Loucy (cell line): ENCODE results near the gene BLOC1S3.

Experiments used
- H2AFZ ChIP-seq: fragments of 200-600 bp; sonication (generic); 2 replicates; pipeline ENCODE4 v1.6.0; 2016; ENCODE audit warnings: antibody characterized with exemption, mild to moderate bottlenecking, low read length, moderate library complexity
- H3F3A ChIP-seq: fragments of 200-600 bp; 2 replicates; pipeline ENCODE4 v1.6.0; 2016; ENCODE audit warnings: antibody characterized with exemption, low read depth, mild to moderate bottlenecking
- H3K27me3 ChIP-seq: fragments of 200-600 bp; sonication (generic); 2 replicates; pipeline ENCODE4 v1.6.1; 2014; ENCODE audit warnings: low read length, mild to moderate bottlenecking; ENCODE audit not compliant: insufficient read depth, poor library complexity, severe bottlenecking
- H3K36me3 ChIP-seq: fragments of 200-600 bp; sonication (generic); 2 replicates; pipeline ENCODE4 v1.6.1; 2016; ENCODE audit warnings: low read length; ENCODE audit not compliant: insufficient read depth
- H3K4me1 ChIP-seq: fragments of 200-600 bp; sonication (generic); 2 replicates; pipeline ENCODE4 v1.5.1; 2014; ENCODE audit warnings: low read length, mild to moderate bottlenecking; ENCODE audit not compliant: insufficient read depth, poor library complexity, severe bottlenecking
- H3K4me2 ChIP-seq: fragments of 200-600 bp; sonication (generic); 2 replicates; pipeline ENCODE4 v1.6.0; 2014; ENCODE audit warnings: antibody characterized with exemption, low read length, low read depth, mild to moderate bottlenecking; ENCODE audit not compliant: poor library complexity, severe bottlenecking
- H3K4me3 ChIP-seq: fragments of 200-600 bp; sonication (generic); 2 replicates; pipeline ENCODE4 v1.5.1; 2014; ENCODE audit warnings: low read length, mild to moderate bottlenecking, mixed read lengths; ENCODE audit not compliant: poor library complexity, severe bottlenecking
- H3K79me2 ChIP-seq: fragments of 200-600 bp; sonication (generic); 2 replicates; pipeline ENCODE4 v1.6.1; 2014; ENCODE audit warnings: low read length; ENCODE audit not compliant: insufficient read depth
- H3K9ac ChIP-seq: fragments of 200-600 bp; sonication (generic); 2 replicates; pipeline ENCODE4 v1.6.0; 2014; ENCODE audit warnings: mild to moderate bottlenecking, low read depth, low read length, moderate library complexity; ENCODE audit not compliant: poor library complexity, severe bottlenecking
- H3K9me2 ChIP-seq: fragments of 200-600 bp; sonication (generic); replicated peaks from 2 replicates; pipeline ENCODE4 v1.6.1; 2016; ENCODE audit warnings: low read depth, low read length, mixed read lengths
- H3K9me3 ChIP-seq: fragments of 200-600 bp; sonication (generic); 2 replicates; pipeline ENCODE4 v1.6.1; 2014; ENCODE audit warnings: mild to moderate bottlenecking, antibody characterized with exemption, low read length, low read depth; ENCODE audit not compliant: insufficient read depth
- H4K20me1 ChIP-seq: fragments of 200-600 bp; sonication (generic); 2 replicates; pipeline ENCODE4 v1.6.0; 2014; ENCODE audit warnings: antibody characterized with exemption, low read length, mild to moderate bottlenecking; ENCODE audit not compliant: insufficient read depth, poor library complexity, severe bottlenecking
- CTCF ChIP-seq: fragments of 200-600 bp; sonication (generic); conservative IDR thresholded peaks from 2 replicates; pipeline ENCODE4 v1.5.1; 2014; ENCODE audit warnings: mild to moderate bottlenecking, antibody characterized with exemption, low read length
- EZH2phosphoT487 ChIP-seq: fragments of 200-600 bp; IDR thresholded peaks from 2 replicates; pipeline ENCODE4 v1.6.1; 2018; ENCODE audit warnings: antibody characterized with exemption, mild to moderate bottlenecking, moderate library complexity, borderline replicate concordance

BLOC1S3 gene

DNA sequence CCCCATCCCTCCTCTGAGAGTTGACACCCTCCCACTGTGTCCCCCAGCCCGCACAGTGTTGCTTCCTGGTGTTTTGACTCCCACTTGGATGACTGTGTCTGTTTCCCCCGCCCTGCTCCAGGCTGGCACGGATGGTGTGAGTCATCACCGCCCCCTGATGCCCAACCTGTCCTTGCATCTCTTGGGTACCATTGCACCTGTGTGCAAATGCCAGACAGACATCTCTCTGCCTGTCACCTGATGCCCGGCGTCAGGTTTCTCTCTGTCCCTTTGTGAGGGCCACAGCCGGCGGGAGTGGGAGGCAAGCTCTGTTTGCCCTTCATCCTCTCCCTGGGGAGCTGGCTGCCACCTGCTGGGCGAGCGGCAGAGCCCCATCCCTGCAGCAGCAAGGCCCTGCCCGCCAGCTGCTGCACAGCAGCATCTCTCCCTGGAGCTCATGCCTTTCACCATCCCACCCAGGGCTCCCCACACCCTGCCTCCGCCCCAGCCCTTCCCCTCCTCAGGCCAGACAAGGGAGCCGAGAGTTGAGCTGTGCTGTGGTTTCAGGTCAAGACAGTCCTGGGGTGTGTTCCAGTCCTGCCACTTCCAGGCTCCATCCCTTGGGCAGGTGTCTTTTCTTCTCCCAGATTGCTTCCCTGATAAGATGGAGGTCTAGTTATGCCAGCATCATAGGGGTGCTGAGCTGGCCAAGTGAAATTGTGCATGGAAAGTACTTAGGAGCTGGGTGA is 47.5 kb upstream of the BLOC1S3 start:
- H3K27me3 ChIP-seq, result no peaks in the 10 kb centered on the region
- TF ChIP-seq EZH2phosphoT487 (no peak), CTCF (peak; percentile 37)
- H3K9me3 ChIP-seq, result no peaks in the 10 kb centered on the region
- H3K4me3 ChIP-seq, result no peak overlapping the region
- H3K9ac ChIP-seq, result no peak overlapping the region
- peaks cover 5% of the 10 kb centered on the region for H4K20me1 ChIP-seq
- no peak overlapping the region for H2AFZ ChIP-seq
- no peaks in the 10 kb centered on the region; the same call in 1 of the 2 replicates for H3K36me3 ChIP-seq
- no peaks in the 10 kb centered on the region for H3F3A ChIP-seq
- peaks cover 30% of the 10 kb centered on the region for H3K79me2 ChIP-seq
- no peak overlapping the region for H3K4me2 ChIP-seq
- no peaks in the 10 kb centered on the region for H3K9me2 ChIP-seq
- no peaks in the 10 kb centered on the region for H3K4me1 ChIP-seq

DNA sequence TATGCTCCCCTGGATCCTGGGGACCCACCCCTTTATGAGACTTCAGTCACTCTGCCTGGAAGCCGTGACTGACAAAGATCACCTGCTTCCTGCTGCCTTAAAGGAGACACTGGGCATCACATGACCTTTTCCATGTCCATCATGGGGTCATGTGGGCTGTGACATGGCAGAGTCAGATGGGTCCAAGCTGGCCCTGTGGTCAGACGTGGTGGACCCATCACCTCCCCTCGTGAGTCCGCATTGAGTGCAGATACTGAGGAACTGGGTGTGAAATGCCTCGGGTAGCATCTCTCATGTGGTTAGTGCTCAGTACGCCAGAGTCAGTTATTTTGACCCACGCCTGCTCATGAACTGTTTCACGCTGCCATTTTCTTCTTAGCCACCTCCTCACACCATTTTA is 44.9 kb upstream of the BLOC1S3 start:
- no peaks in the 10 kb centered on the region for H3K4me1 ChIP-seq
- H3K4me2 ChIP-seq, result no peak overlapping the region
- H4K20me1 ChIP-seq, result no peaks in the 10 kb centered on the region
- H3K9me2 ChIP-seq, result no peaks in the 10 kb centered on the region
- H3K4me3 ChIP-seq, result no peak overlapping the region
- no peaks in the 10 kb centered on the region for H3F3A ChIP-seq
- no peak overlapping the region for H3K9ac ChIP-seq
- no peaks in the 10 kb centered on the region for H3K27me3 ChIP-seq
- no peaks in the 10 kb centered on the region; the same call in 1 of the 2 replicates for H3K36me3 ChIP-seq
- H3K9me3 ChIP-seq, result no peaks in the 10 kb centered on the region
- no peak for TF ChIP-seq CTCF
- no peak for TF ChIP-seq EZH2phosphoT487
- no peak overlapping the region for H2AFZ ChIP-seq
- H3K79me2 ChIP-seq, result peaks cover 21% of the 10 kb centered on the region; the same call in 1 of the 2 replicates

DNA sequence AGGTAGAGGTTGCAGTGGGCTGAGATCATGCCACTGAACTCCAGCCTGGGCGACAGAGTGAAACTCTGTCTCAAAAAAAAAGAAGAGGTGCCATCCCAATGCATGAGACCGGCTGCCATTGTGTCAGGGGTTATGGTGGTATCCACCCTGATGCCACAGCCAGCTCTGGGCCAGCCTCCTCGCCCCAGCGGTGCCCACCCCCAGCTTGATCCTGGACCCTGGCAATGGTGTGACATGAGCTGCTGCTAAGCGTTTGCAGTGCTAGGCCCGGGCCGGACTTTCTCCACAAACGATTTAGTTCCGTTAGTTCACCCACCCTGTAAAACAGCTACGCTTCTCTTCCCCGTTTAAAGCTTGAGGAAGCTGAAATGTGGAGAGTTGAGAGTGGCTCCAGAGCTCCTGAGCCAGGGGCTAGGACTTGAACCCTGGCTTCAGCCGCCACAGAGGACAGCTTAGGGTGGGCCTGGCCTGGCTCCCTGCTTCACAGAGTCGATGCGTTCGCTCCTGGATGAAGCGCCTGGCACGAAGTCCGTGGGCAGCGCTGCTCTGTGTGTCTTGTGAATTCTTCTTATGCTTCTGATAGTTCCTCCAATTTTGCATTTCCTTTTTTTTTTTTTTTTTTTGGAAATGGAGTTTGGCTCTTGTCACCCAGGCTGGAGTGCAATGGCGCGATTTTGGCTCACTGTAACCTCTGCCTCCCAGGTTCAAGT is 43.3 kb upstream of the BLOC1S3 start:
- Histone ChIP-seq H2AFZ (no peak overlapping the region), H3K4me2 (no peak overlapping the region), H3F3A (no peaks in the 10 kb centered on the region), H3K9ac (no peak overlapping the region), H3K36me3 (no peaks in the 10 kb centered on the region; the same call in 1 of the 2 replicates), H3K79me2 (peaks cover 20% of the 10 kb centered on the region; the same call in 1 of the 2 replicates), H3K9me2 (no peaks in the 10 kb centered on the region), H4K20me1 (no peaks in the 10 kb centered on the region), H3K9me3 (no peaks in the 10 kb centered on the region), H3K4me3 (no peak overlapping the region), H3K4me1 (no peaks in the 10 kb centered on the region), H3K27me3 (no peaks in the 10 kb centered on the region)
- TF ChIP-seq CTCF (no peak), EZH2phosphoT487 (no peak)
